NK-92 (cell line): Measurements from ENCODE around the gene BAIAP2.

ENCODE experiments used
- DNase-seq: peaks from one replicate; lab custom pipeline; 2025; ENCODE audit not compliant: unreplicated experiment; lab: John Stamatoyannopoulos, UW

Gene BAIAP2

DNA sequence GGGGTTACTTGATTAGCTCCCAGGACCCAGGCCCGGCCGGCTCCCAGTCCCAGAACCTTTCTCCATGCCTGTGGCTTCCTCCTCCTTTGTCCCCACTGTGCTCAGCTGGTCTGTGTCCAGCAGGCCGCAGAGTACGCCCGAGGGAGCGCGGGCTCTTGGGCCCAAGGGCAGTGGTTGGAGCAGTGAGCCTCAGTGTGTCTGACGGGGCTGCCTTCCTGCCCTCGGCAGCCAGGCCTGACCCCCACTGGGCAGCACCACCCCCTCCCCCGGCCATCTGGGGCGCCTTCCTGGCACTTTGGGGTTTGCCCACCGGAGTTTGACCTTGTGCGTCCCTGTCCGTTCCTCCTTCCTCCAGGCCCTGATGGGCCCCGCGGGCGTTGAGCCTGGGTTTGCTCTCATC lies 67.9 kb downstream of the BAIAP2 start:
- DNase-seq, result no peak

- no peak for DNase-seq
Measured at GRCh38 chr17:81103379-81103778, 68.4 kb downstream of the BAIAP2 start.

- no peak for DNase-seq
Measured at GRCh38 chr17:81106716-81107115, 71.8 kb downstream of the BAIAP2 start.

DNA sequence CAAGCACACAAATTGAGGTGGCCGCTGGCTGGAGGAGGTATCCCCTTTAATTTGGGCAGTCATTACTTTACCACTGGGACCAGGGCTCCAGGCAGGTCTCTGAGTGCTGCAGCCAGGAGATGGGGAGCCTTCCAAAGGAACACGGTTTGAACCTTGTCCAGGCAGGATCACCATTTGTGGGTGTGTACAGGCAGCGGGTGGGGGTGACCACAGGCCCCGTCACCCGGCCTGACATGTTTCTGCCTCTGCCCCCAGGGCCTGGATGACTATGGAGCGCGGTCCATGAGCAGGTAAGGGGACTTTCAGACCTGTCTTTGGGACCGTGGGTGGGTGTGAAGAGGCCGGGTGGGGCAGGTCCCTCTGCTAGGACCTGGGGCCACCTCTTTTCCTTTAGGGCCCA lies 73.3 kb downstream of the BAIAP2 start:
- DNase-seq, result no peak

DNA sequence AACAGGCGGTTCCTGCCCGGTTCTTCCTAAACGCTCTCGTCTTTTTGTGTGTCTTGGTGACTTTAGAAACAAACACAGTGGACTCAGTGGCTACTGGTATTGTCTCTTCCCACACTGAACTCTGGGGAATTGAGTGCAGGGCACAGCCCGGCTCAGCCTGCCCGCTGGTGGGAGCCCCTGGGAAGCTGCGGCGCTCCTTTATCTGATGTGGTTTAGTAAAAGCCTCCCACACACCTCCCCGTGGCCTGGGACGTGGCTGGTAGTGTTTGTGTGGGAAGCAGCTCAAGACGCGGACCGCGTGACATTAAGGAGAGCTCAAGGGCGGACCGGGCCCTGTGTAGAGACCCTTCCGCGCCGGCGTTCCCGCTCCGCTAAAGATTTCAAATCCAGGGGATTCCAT lies 75.0 kb downstream of the BAIAP2 start:
- no peak for DNase-seq

- DNase-seq, result no peak
Measured at GRCh38 chr17:81110488-81111040, 75.6 kb downstream of the BAIAP2 start.

DNA sequence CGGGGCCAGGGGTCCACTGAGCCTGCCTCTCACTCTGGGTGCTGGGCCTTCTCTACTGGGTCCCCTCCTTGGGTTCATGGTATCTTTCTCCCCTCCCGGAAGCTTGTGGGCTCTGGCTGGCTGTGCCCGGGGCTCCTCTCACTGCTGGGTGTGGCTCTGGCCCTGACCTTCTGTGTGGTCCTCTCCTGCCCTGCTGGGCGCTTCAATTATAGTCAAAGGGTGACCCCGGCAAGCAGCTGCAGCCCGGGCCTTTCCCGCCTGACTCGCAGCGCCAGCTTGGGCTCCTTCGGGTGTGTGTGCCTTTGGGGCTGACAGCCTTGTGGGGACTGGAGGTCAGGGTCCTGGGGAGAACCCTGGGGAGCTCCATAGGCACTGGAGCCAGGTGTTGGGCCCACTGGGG lies 76.1 kb downstream of the BAIAP2 start:
- DNase-seq, result no peak

DNA sequence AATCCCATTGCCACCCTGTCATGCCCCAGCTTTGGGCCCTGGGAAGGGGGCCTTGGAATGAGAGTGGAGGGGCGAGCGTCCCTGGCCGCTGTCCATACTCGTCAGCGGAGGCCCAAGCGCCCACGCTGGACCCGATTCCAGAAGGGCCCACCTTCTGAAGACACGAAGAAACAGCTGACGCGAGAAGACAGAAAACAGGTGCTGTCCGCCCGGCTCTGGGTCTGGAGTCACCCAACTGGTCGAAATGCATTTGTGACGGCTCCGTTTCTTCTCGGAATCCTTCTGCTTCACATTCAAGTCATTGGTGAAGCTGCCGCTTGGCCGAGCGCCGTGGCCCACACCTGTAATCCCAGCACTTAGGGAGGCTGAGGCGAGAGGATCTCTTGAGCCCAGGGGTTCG lies 77.5 kb downstream of the BAIAP2 start:
- no peak for DNase-seq

DNA sequence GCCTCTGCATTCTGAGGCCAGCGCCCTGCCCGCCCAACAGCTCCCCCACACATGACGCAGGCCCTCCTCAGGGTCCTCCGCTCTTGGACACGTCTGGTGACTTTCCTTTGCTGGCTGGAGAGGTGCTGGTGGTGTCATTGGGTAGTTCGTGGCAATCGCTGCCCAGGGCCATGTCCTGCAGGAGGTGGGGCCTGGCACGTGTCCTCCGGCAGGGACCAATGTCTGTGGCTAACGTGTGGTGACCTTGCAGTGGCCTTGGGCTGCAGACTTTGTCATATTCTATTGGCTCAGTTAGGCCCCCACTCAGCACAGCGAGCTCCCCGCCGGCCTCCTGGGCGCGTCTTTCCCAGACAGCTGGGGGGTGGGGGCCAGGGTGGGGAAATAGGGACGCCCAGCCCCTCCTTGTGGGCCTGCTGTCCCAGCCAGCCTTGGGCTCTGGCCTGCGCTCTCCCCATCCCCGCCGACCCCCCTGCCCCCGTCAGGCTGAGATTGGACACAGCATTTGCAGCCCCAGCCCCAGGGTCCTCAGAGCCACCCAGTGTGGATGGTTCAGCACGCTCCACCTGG lies 78.3 kb downstream of the BAIAP2 start:
- DNase-seq, result no peak

DNA sequence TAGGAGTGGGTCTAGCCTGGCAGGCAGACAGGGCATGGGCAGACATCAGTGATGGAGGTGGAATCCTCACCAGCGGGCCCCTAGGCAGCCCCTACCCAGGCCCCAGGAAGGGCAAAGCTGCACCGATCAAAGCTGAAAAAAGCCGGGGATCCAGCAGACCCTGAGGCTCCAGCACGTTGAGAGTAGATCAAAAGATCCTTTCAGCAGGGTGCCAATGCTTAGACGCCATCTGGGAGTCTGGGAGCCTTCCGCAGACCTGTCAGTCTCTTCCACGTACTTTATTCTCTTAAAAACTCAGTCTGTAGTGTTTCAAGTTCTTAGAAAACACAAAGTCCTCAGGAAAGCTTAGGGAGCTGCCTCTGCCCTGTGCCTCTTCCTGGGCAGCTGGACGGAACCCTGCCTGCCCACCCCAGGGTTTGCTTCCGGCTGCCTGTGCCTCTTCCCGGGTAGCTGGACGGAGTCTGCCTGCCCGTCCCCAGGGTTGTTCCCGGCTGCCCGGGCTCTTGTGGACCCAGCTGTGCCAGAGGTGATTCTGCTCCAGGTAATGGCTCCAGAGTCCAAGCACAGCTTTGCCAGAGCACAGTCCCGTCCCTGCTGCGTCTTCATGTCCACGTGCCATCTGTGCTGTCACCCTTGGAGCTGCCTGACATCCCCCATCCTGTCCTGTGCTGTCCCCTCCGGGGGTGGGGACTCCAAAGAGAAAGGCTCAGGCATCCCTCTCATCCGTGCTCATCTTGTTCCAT lies 79.6 kb downstream of the BAIAP2 start:
- no peak for DNase-seq

DNA sequence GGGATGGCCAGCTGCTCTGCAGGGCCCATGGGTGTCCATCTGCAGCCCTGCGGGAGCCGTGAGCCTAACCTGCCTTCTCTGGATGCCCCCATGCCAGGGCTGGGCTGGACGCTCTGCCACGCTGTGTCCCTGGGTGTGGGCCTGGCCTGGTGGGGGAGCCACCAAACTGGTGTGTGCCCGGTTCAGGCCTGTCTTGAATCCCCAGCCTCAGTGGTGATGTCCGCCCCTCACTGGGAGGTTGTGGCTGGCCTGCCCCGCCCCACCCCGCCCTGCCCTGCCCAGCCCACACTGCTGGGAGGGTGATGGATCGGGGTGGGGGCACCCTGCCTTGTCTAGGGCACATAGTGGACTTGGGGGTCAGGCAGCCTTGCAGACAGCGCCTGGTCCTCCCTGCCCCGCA lies 80.3 kb downstream of the BAIAP2 start:
- DNase-seq, result no peak

- DNase-seq, result no peak
Measured at GRCh38 chr17:81115749-81116464, 81.0 kb downstream of the BAIAP2 start.

GRCh38 chr17:81116704-81117103 lies 81.8 kb downstream of the BAIAP2 start:
- DNase-seq, result no peak

DNA sequence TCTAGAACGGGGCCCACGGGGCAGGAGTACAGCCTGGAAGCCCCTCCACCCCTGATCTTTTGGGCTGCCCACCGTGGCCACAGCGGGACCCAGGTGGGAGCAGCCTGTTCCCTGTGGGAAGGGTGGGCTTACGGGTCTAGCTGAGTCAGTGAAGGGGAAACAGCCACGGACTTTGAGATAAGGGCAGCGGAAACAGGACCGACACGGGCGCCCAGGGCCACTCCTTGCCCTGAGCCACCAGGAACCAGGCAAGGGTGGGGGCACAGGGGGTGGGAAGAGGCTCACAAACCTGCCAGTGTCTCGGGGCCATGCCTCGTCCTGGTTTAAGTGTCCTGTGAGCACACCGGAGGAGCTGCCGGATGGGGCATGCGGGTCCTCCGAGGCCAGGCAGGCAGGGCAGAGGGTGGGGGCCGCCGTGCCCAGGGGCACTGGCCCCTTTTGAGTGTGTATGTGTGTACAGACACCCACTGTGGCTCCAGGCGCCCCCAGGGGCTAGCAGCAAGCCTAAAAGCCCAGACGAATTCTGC lies 82.8 kb downstream of the BAIAP2 start:
- no peak for DNase-seq

GRCh38 chr17:81118308-81119221 lies 83.6 kb downstream of the BAIAP2 start:
- DNase-seq, result no peak

DNA sequence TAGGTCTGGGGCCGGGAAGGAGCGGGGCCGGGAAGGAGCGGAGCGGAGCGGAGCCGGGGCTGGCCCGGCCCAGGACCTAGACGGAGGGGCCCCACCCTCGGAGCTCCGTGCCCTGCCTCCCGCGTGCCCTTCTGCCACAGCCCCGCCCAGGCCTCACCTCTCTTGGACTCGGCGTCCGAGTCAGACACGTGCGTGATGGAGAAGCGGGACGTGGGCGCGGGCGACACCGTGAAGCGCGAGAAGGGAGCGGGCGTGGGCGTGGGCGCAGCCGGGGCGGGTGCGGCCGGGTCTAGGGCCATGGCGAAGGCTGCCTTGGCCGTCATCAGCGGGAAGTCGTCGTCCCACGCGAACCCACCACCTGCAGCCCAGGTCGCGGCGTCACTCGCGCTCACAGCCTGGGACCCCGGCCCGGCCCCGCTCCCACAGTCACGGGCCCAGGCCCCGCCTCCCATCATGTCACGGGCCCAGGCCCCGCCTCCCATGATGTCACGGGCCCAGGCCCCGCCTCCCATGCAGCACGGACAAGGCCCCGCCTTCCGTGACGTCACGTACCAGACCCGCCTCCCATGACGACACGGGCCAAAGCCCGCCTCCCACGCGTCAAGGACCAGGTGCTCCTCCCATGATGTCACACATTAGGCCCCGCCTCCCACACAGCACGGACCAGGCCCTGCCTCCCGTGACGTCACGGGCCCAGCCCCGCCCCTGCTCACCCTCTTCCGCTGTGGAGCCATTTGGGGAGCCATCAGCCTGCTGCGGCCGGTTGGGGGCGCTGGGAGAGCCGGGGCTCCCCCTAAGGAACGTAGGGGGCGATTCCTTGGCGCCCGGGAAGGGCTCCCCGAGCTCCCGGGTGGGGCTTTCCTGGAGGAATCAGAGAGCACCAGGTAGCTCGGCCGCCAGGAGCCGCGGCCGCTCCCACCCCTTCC lies 84.5 kb downstream of the BAIAP2 start:
- peak; percentile 13 for DNase-seq

DNA sequence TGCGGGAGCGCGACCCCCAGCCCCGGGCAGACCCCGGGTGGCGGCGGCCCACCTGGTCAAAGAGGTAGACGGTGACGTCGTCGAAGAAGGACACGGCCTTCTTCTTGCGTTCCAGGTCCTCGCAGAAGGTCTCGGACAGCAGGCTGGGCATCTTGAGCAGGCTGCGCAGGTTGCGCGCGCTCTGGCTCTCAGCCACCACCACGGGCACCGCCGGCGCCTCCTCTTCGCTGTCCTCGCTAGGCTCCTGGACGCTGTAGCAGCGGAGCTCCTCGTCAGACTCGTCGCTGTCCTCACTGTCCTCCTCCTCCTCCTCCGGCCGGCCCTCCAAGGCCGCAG lies 85.2 kb downstream of the BAIAP2 start:
- DNase-seq, result no peak

- DNase-seq, result no peak
Measured at GRCh38 chr17:81120695-81121621, 86.0 kb downstream of the BAIAP2 start.
